HEK293 (cell line): ENCODE measurements around the gene NUP160.
"Not testable (repeated sequence)": the region's sequence is repeated elsewhere in the genome, so short reads cannot be mapped to it uniquely, and the experiment has no call there.

Source experiments
- ZNF221 ChIP-seq: fragments of 450-650 bp; formaldehyde crosslinking; IDR thresholded peaks from 2 replicates; pipeline ENCODE4 v1.5.1; 2017; ENCODE audit warnings: missing biosample characterization, missing genetic modification characterization, borderline replicate concordance
- ZNF274 ChIP-seq, 2 experiments: fragments of 200-500 bp in 1 of 2; fragments of 450-650 bp in 1 of 2; sonication (Bioruptor generic) in 1 of 2; formaldehyde crosslinking in 1 of 2; IDR thresholded peaks; 2 replicates each; pipeline versions ENCODE4 v1.5.1 to v1.6.1; 2014 to 2016; ENCODE audit warnings: borderline replicate concordance in 1 of 2, inconsistent platforms in 1 of 2, low read length in 1 of 2, missing biosample characterization in 1 of 2, missing genetic modification characterization in 1 of 2
- ZNF311 ChIP-seq: fragments of 450-650 bp; formaldehyde crosslinking; IDR thresholded peaks from 2 replicates; pipeline ENCODE4 v1.5.1; 2017; ENCODE audit warnings: missing biosample characterization, missing genetic modification characterization, borderline replicate concordance
- ZNF404 ChIP-seq: fragments of 450-650 bp; formaldehyde crosslinking; IDR thresholded peaks from 2 replicates; pipeline ENCODE4 v1.5.1; 2017; ENCODE audit warnings: missing biosample characterization, missing genetic modification characterization
- ZNF558 ChIP-seq: fragments of 450-650 bp; formaldehyde crosslinking; IDR thresholded peaks from 2 replicates; pipeline ENCODE4 v1.5.1; 2016; ENCODE audit warnings: missing biosample characterization, missing genetic modification characterization
- TF ChIP-seq, protein P1 (sequence below): fragments of 450-650 bp; formaldehyde crosslinking; IDR thresholded peaks from 2 replicates; pipeline ENCODE4 v1.5.1; 2016; ENCODE audit warnings: missing biosample characterization, missing genetic modification characterization
- TF ChIP-seq, protein P2 (sequence below): fragments of 450-650 bp; formaldehyde crosslinking; IDR thresholded peaks from 2 replicates; pipeline ENCODE4 v1.5.1; 2016; ENCODE audit warnings: missing biosample characterization, missing genetic modification characterization

DNA sequence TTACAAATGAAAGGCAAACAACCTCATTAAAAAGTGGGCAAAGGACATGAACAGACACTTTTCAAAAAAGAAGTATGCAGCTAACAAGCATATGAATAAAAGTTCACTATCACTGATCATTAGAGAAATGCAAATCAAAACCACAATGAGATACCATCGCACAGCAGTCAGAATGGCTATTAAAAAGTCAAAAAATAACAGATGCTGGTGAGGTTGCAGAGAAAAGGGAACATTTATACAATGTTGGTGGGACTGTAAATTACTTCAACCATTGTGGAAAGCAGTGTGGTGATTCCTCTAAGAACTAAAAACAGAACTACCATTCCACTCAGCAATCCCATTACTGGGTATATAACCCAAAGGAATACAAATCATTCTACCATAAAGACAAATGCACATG, 18.1 kb downstream of the NUP160 start:
- TF ChIP-seq, protein P1, sequence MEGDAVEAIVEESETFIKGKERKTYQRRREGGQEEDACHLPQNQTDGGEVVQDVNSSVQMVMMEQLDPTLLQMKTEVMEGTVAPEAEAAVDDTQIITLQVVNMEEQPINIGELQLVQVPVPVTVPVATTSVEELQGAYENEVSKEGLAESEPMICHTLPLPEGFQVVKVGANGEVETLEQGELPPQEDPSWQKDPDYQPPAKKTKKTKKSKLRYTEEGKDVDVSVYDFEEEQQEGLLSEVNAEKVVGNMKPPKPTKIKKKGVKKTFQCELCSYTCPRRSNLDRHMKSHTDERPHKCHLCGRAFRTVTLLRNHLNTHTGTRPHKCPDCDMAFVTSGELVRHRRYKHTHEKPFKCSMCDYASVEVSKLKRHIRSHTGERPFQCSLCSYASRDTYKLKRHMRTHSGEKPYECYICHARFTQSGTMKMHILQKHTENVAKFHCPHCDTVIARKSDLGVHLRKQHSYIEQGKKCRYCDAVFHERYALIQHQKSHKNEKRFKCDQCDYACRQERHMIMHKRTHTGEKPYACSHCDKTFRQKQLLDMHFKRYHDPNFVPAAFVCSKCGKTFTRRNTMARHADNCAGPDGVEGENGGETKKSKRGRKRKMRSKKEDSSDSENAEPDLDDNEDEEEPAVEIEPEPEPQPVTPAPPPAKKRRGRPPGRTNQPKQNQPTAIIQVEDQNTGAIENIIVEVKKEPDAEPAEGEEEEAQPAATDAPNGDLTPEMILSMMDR (tag by site-specific recombination): not testable (repeated sequence)
- TF ChIP-seq ZNF558 (tag by site-specific recombination); ZNF404 (tag by site-specific recombination); ZNF274 (IDR thresholded peaks at IDR 0.05; ENCODE audit: low read length); ZNF274 (tag by site-specific recombination; IDR thresholded peaks at IDR 0.05; ENCODE audit: borderline replicate concordance); ZNF221 (tag by site-specific recombination); ZNF311 (tag by site-specific recombination): not testable (repeated sequence)
- TF ChIP-seq, protein P2, sequence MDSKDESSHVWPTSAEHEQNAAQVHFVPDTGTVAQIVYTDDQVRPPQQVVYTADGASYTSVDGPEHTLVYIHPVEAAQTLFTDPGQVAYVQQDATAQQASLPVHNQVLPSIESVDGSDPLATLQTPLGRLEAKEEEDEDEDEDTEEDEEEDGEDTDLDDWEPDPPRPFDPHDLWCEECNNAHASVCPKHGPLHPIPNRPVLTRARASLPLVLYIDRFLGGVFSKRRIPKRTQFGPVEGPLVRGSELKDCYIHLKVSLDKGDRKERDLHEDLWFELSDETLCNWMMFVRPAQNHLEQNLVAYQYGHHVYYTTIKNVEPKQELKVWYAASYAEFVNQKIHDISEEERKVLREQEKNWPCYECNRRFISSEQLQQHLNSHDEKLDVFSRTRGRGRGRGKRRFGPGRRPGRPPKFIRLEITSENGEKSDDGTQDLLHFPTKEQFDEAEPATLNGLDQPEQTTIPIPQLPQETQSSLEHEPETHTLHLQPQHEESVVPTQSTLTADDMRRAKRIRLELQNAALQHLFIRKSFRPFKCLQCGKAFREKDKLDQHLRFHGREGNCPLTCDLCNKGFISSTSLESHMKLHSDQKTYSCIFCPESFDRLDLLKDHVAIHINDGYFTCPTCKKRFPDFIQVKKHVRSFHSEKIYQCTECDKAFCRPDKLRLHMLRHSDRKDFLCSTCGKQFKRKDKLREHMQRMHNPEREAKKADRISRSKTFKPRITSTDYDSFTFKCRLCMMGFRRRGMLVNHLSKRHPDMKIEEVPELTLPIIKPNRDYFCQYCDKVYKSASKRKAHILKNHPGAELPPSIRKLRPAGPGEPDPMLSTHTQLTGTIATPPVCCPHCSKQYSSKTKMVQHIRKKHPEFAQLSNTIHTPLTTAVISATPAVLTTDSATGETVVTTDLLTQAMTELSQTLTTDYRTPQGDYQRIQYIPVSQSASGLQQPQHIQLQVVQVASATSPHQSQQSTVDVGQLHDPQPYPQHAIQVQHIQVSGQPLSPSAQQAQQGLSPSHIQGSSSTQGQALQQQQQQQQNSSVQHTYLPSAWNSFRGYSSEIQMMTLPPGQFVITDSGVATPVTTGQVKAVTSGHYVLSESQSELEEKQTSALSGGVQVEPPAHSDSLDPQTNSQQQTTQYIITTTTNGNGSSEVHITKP (tag by site-specific recombination): not testable (repeated sequence)
